DOHH2 (cell line): Measurements from ENCODE around the gene CDKAL1.

Experiments
- H3F3A ChIP-seq: fragments of 200-600 bp; sonication (generic), shearing (Covaris generic); 2 replicates; pipeline ENCODE4 v1.6.0; 2016; ENCODE audit warnings: antibody characterized with exemption, mild to moderate bottlenecking; ENCODE audit not compliant: control insufficient read depth, insufficient read depth
- H3K27ac ChIP-seq: fragments of 200-600 bp; sonication (generic); 2 replicates; pipeline ENCODE4 v1.5.1; 2014; ENCODE audit warnings: low read depth, mild to moderate bottlenecking, low read length, moderate library complexity
- H3K27me3 ChIP-seq: fragments of 200-600 bp; sonication (generic); 2 replicates; pipeline ENCODE4 v1.6.1; 2014; ENCODE audit warnings: mild to moderate bottlenecking, low read length, mixed read lengths; ENCODE audit not compliant: control insufficient read depth
- H3K36me3 ChIP-seq: fragments of 200-600 bp; sonication (generic); 2 replicates; pipeline ENCODE4 v1.6.1; 2014; ENCODE audit warnings: mild to moderate bottlenecking, low read length, moderate library complexity, mixed read lengths; ENCODE audit not compliant: control insufficient read depth
- H3K4me1 ChIP-seq: fragments of 200-600 bp; sonication (generic); 2 replicates; pipeline ENCODE4 v1.6.1; 2014; ENCODE audit warnings: mild to moderate bottlenecking, low read length, mixed read lengths; ENCODE audit not compliant: control insufficient read depth
- H3K4me2 ChIP-seq: fragments of 200-600 bp; sonication (generic); 2 replicates; pipeline ENCODE4 v1.6.0; 2014; ENCODE audit warnings: mild to moderate bottlenecking, low read length, moderate library complexity
- H3K4me3 ChIP-seq: fragments of 200-600 bp; sonication (generic); 2 replicates; pipeline ENCODE4 v1.5.1; 2014; ENCODE audit warnings: mild to moderate bottlenecking, low read length, mixed read lengths
- H3K79me2 ChIP-seq: fragments of 200-600 bp; sonication (generic); 2 replicates; pipeline ENCODE4 v1.6.1; 2014; ENCODE audit warnings: mild to moderate bottlenecking, low read length, mixed read lengths; ENCODE audit not compliant: control insufficient read depth
- H3K9me2 ChIP-seq: fragments of 200-600 bp; sonication (generic); replicated peaks from 2 replicates; pipeline ENCODE4 v1.6.1; 2014; ENCODE audit warnings: mild to moderate bottlenecking, low read length, mixed read lengths; ENCODE audit not compliant: control insufficient read depth
- H3K9me3 ChIP-seq: fragments of 200-600 bp; sonication (generic); 2 replicates; pipeline ENCODE4 v1.6.1; 2014; ENCODE audit warnings: antibody characterized with exemption, low read length, mixed read lengths; ENCODE audit not compliant: control insufficient read depth, insufficient read depth
- H4K20me1 ChIP-seq: fragments of 200-600 bp; sonication (generic); 2 replicates; pipeline ENCODE4 v1.6.0; 2014; ENCODE audit warnings: low read depth, mild to moderate bottlenecking, antibody characterized with exemption, low read length, moderate library complexity; ENCODE audit not compliant: control insufficient read depth, insufficient read depth
- CTCF ChIP-seq: fragments of 200-600 bp; sonication (generic); IDR thresholded peaks from one replicate; pipeline ENCODE4 v1.5.1; 2014; ENCODE audit warnings: antibody characterized with exemption, mild to moderate bottlenecking, low read depth, low read length; ENCODE audit not compliant: poor library complexity, severe bottlenecking
- EZH2phosphoT487 ChIP-seq: fragments of 200-600 bp; sonication (generic); IDR thresholded peaks from 2 replicates; pipeline ENCODE4 v1.6.1; 2017; ENCODE audit warnings: borderline replicate concordance, mild to moderate bottlenecking, antibody characterized with exemption, low read length, moderate library complexity, mixed read lengths

CDKAL1 gene

GRCh38 chr6:20997770-20998147 lies 463.5 kb downstream of the CDKAL1 start:
- H3K4me2 ChIP-seq, result no peak overlapping the region
- no peaks in the 10 kb centered on the region for H3K4me1 ChIP-seq
- H3K27ac ChIP-seq, result no peak overlapping the region

GRCh38 chr6:20998748-20999448 lies 464.6 kb downstream of the CDKAL1 start:
- Histone ChIP-seq H3K27ac (no peak overlapping the region), H3K79me2 (no peaks in the 10 kb centered on the region), H3K27me3 (no peaks in the 10 kb centered on the region), H3K9me3 (no peaks in the 10 kb centered on the region), H3F3A (no peaks in the 10 kb centered on the region), H3K4me2 (no peak overlapping the region), H3K4me1 (no peaks in the 10 kb centered on the region), H3K4me3 (no peak overlapping the region), H3K9me2 (no peaks in the 10 kb centered on the region), H4K20me1 (no peaks in the 10 kb centered on the region), H3K36me3 (peaks cover 8% of the 10 kb centered on the region; the same call in 1 of the 2 replicates)
- TF ChIP-seq CTCF (no peak), EZH2phosphoT487 (no peak)

More at GRCh38 chr6:20997770-20998147, 463.5 kb downstream of the CDKAL1 start:
- Histone ChIP-seq H3K27me3 (no peaks in the 10 kb centered on the region), H3K9me2 (no peaks in the 10 kb centered on the region), H3F3A (no peaks in the 10 kb centered on the region), H3K4me3 (no peak overlapping the region), H3K79me2 (no peaks in the 10 kb centered on the region), H3K36me3 (peaks cover 8% of the 10 kb centered on the region; the same call in 1 of the 2 replicates), H3K9me3 (no peaks in the 10 kb centered on the region), H4K20me1 (no peaks in the 10 kb centered on the region)
- TF ChIP-seq EZH2phosphoT487 (no peak), CTCF (no peak)

- Histone ChIP-seq H3K4me1 (no peaks in the 10 kb centered on the region), H3F3A (no peaks in the 10 kb centered on the region), H3K36me3 (peaks cover 8% of the 10 kb centered on the region; the same call in 1 of the 2 replicates), H3K9me3 (no peaks in the 10 kb centered on the region), H3K4me2 (no peak overlapping the region), H3K4me3 (no peak overlapping the region), H3K79me2 (no peaks in the 10 kb centered on the region), H4K20me1 (no peaks in the 10 kb centered on the region), H3K27me3 (no peaks in the 10 kb centered on the region), H3K27ac (no peak overlapping the region), H3K9me2 (no peaks in the 10 kb centered on the region)
- TF ChIP-seq CTCF (no peak), EZH2phosphoT487 (no peak)
Observed at GRCh38 chr6:21000331-21000801, 466.1 kb downstream of the CDKAL1 start.
